ENCODE results near the gene ZNF566. TPM values are rescaled to one million over a fixed set of nuclear protein-coding genes. Genes with fewer than 3 reads are reported as not detected.

Gene ZNF566
- total and polyA plus RNA-seq, 2 donors (not counting 3 experiments of a cell fraction or from before 2014, with no cell fraction given): 4.7 to 8.5 TPM

GRCh38 chr19:36436531-36436930 lies 52.8 kb downstream of the ZNF566 start:
- no peaks in the 10 kb centered on the region for H3K27me3 ChIP-seq (ENCODE audit: control insufficient read depth in 2 of 2, insufficient read depth in 2 of 2, low read length in 2 of 2)
- no peaks in the 10 kb centered on the region for H3K36me3 ChIP-seq (ENCODE audit: control insufficient read depth in 2 of 2, extremely low read depth in 1 of 2, insufficient read depth in 2 of 2, low read length in 2 of 2)
- no peaks in the 10 kb centered on the region for H4K20me1 ChIP-seq (replicated peaks; ENCODE audit: control insufficient read depth, extremely low read depth, insufficient read depth, low read length)
- H3K4me2 ChIP-seq (ENCODE audit: insufficient read depth, low read length): no peak overlapping the region
- no peak overlapping the region for H3K9ac ChIP-seq (replicated peaks; ENCODE audit: extremely low read depth, insufficient read depth, low read length)
- TF ChIP-seq FOS (IDR thresholded peaks at IDR 0.05; ENCODE audit: borderline replicate concordance, insufficient read depth, low read length): no peak
- TF ChIP-seq JUN (IDR thresholded peaks at IDR 0.05; ENCODE audit: borderline replicate concordance, insufficient read depth, insufficient read length, low read depth): no peak
- TF ChIP-seq EZH2 (IDR thresholded peaks at IDR 0.05; ENCODE audit: borderline replicate concordance, low read depth, low read length, severe bottlenecking): no peak
- H2AFZ ChIP-seq (ENCODE audit: low read depth, low read length): no peak overlapping the region
- H3K27ac ChIP-seq (ENCODE audit: insufficient read depth, low read depth, low read length): no peak overlapping the region
- dilution Hi-C loops (cut with MboI; ENCODE audit: extremely low pct_ligation_motif_present, low sequenced_read_pairs) (no loop called here), intact Hi-C loops (cut with micrococcal nuclease) (no loop called here)
- FAIRE-seq: no peak
- H3K9me3 ChIP-seq (replicated peaks; ENCODE audit: control insufficient read depth, insufficient read depth, low read length): no peaks in the 10 kb centered on the region
- no peak for DNase-seq (ENCODE audit: low read depth, low spot score)
- ChIA-PET CTCF (interaction anchor here (0.9 to 1.0 kb wide), 2 partner anchors 9 to 15 kb away, joined by 3 to 4 read pairs; no protein-coding TSS in a partner anchor), POLR2A (no interaction called here)
- no peaks in the 10 kb centered on the region for H3K4me1 ChIP-seq (ENCODE audit: control insufficient read depth, extremely low read depth, insufficient read depth, low read length)
- H3K79me2 ChIP-seq (ENCODE audit: control insufficient read depth, insufficient read depth, low read length): no peaks in the 10 kb centered on the region
- no TSS peak for BruUV-seq (replicated peaks)
- no peaks in the 10 kb centered on the region for H3K9me1 ChIP-seq (replicated peaks; ENCODE audit: control insufficient read depth, extremely low read depth, insufficient read depth, low read length)
- no peak overlapping the region for H3K4me3 ChIP-seq (replicated peaks in 1 of 3; ENCODE audit: insufficient read depth in 1 of 3, low read depth in 1 of 3, low read length in 3 of 3)

GRCh38 chr19:36423925-36424324 lies 65.4 kb downstream of the ZNF566 start:
- no peaks in the 10 kb centered on the region for H3K9me3 ChIP-seq (replicated peaks; ENCODE audit: control insufficient read depth, insufficient read depth, low read length)
- no peaks in the 10 kb centered on the region for H4K20me1 ChIP-seq (replicated peaks; ENCODE audit: control insufficient read depth, extremely low read depth, insufficient read depth, low read length)
- H3K9ac ChIP-seq (replicated peaks; ENCODE audit: extremely low read depth, insufficient read depth, low read length): no peak overlapping the region
- no TSS peak for BruUV-seq (replicated peaks)
- no peak overlapping the region for H3K4me2 ChIP-seq (ENCODE audit: insufficient read depth, low read length)
- peaks cover 5% of the 10 kb centered on the region for H3K4me1 ChIP-seq (ENCODE audit: control insufficient read depth, extremely low read depth, insufficient read depth, low read length)
- intact Hi-C loops (cut with micrococcal nuclease): no loop called here
- dilution Hi-C loops (cut with MboI; ENCODE audit: extremely low pct_ligation_motif_present, low sequenced_read_pairs): no loop called here
- no peaks in the 10 kb centered on the region for H3K9me1 ChIP-seq (replicated peaks; ENCODE audit: control insufficient read depth, extremely low read depth, insufficient read depth, low read length)
- H3K4me3 ChIP-seq (replicated peaks in 1 of 3; ENCODE audit: insufficient read depth in 1 of 3, low read depth in 1 of 3, low read length in 3 of 3): no peak overlapping the region
- DNase-seq (ENCODE audit: low read depth, low spot score) (no peak), FAIRE-seq (no peak)
- H3K27me3 ChIP-seq (ENCODE audit: control insufficient read depth in 2 of 2, insufficient read depth in 2 of 2, low read length in 2 of 2): no peaks in the 10 kb centered on the region
- H3K79me2 ChIP-seq (ENCODE audit: control insufficient read depth, insufficient read depth, low read length): no peaks in the 10 kb centered on the region
- ChIA-PET CTCF (no interaction called here), POLR2A (no interaction called here)
- TF ChIP-seq FOS (IDR thresholded peaks at IDR 0.05; ENCODE audit: borderline replicate concordance, insufficient read depth, low read length) (no peak), EZH2 (IDR thresholded peaks at IDR 0.05; ENCODE audit: borderline replicate concordance, low read depth, low read length, severe bottlenecking) (no peak), POLR2A (IDR thresholded peaks at IDR 0.05; ENCODE audit: low read depth, low read length) (no peak), MYC (IDR thresholded peaks at IDR 0.05; ENCODE audit: low read depth, low read length) (no peak), CTCF (IDR thresholded peaks at IDR 0.05; ENCODE audit: extremely low read depth in 1 of 2, insufficient read depth in 1 of 2, low read depth in 1 of 2, low read length in 2 of 2) (no peak), GATA2 (IDR thresholded peaks at IDR 0.05; ENCODE audit: insufficient read depth, insufficient read length, low read depth, low read length) (no peak), MAX (IDR thresholded peaks at IDR 0.05; ENCODE audit: insufficient read depth, insufficient read length) (no peak), JUN (IDR thresholded peaks at IDR 0.05; ENCODE audit: borderline replicate concordance, insufficient read depth, insufficient read length, low read depth) (no peak), POLR2AphosphoS5 (IDR thresholded peaks at IDR 0.05; ENCODE audit: insufficient read depth, low read depth, low read length) (no peak)
- H3K36me3 ChIP-seq (ENCODE audit: control insufficient read depth in 2 of 2, extremely low read depth in 1 of 2, insufficient read depth in 2 of 2, low read length in 2 of 2): no peaks in the 10 kb centered on the region
- H3K27ac ChIP-seq (ENCODE audit: insufficient read depth, low read depth, low read length): no peak overlapping the region
- no peak overlapping the region for H2AFZ ChIP-seq (ENCODE audit: low read depth, low read length)
